Body of pancreas (tissue), 4 donors: Measurements from ENCODE around the gene KLF7. TPM values are rescaled to one million over a fixed set of nuclear protein-coding genes. Genes with fewer than 3 reads are reported as not detected.

Experiments
- ATAC-seq: fragments of 150-250 bp; one replicate; pipeline ENCODE4 v1.9.1; 2016
- DNase-seq, 4 donors: peaks; one replicate each; pipeline ENCODE4 v3.0.0-alpha.2; 2019
- H3K27ac ChIP-seq, 4 donors: fragments of 200-600 bp; sonication (generic); 1 replicate in 3 of 4; 2 replicates in 1 of 4; pipeline versions ENCODE4 v1.5.1 to v1.6.1; 2016 to 2019; ENCODE audit warnings: mild to moderate bottlenecking in 1 of 4, mixed read lengths in 1 of 4, moderate library complexity in 1 of 4
- H3K27me3 ChIP-seq, 2 donors: fragments of 200-600 bp; sonication (generic); one replicate each; pipeline ENCODE4 v1.6.0; 2016; ENCODE audit warnings: mild to moderate bottlenecking in 1 of 2
- H3K36me3 ChIP-seq, 2 donors: fragments of 200-600 bp; sonication (generic); replicated peaks in 1 of 2; 2 replicates each; pipeline ENCODE4 v1.5.1; 2016; ENCODE audit warnings: low read depth in 2 of 2; ENCODE audit not compliant: insufficient read depth in 1 of 2
- H3K4me1 ChIP-seq: fragments of 200-600 bp; sonication (generic); one replicate; pipeline ENCODE4 v1.6.0; 2016
- H3K4me3 ChIP-seq, 2 donors: fragments of 200-600 bp; sonication (generic); 1 replicate in 1 of 2; 2 replicates in 1 of 2; pipeline ENCODE4 v1.5.1; 2016 to 2019
- H3K9me3 ChIP-seq, 3 donors: fragments of 200-600 bp; sonication (generic); 1 replicate in 2 of 3; 2 replicates in 1 of 3; pipeline ENCODE4 v1.5.1; 2016
- CTCF ChIP-seq, 7 experiments: fragments of 450-650 bp in 4 of 7; fragments of 200-600 bp in 3 of 7; sonication (generic) in 3 of 7; IDR thresholded peaks; one replicate each; pipeline ENCODE4 v1.5.1; 2016 to 2019; ENCODE audit warnings: antibody characterized with exemption in 7 of 7
- POLR2A ChIP-seq, 3 donors: fragments of 450-650 bp; IDR thresholded peaks; one replicate each; pipeline ENCODE4 v1.6.1; 2016; ENCODE audit warnings: antibody characterized with exemption in 3 of 3, mild to moderate bottlenecking in 2 of 3
- WGBS, 2 donors: methylation state at CpG; one replicate each; pipeline ENCODE4 v1.1.5; 2017; 5-methylcytosine and 5-hydroxymethylcytosine counted together
- intact Hi-C: fragments of 100-400 bp; cut with DNase I; formaldehyde crosslinking; loops from one replicate; pipeline ENCODE4 v1.15.1; 2023
- total RNA-seq, 2 donors: library from RNA; depleted of rRNA; stranded (reverse); fragments of >200 nt; gene quantifications; one replicate each; pipeline ENCODE4 v1.1.0, GENCODE V29; 2016

Gene KLF7
- total RNA-seq, 2 donors from 2014 or later = 4.6 to 9.3 TPM

GRCh38 chr2:207194028-207194427, 28.3 kb upstream of the KLF7 start:
- TF ChIP-seq CTCF (IDR thresholded peaks at IDR 0.05) (no peak), POLR2A (IDR thresholded peaks at IDR 0.05) (no peak)
- WGBS, 2 donors = 48 to 67% methylated on average over 2 of the region's 2 CpGs
- Histone ChIP-seq H3K4me3 (no peak overlapping the region), H3K36me3 (no peaks in the 10 kb centered on the region), H3K27ac (no peak overlapping the region), H3K27me3 (no peaks in the 10 kb centered on the region), H3K9me3 (no peaks in the 10 kb centered on the region), H3K4me1 (peaks cover 2% of the 10 kb centered on the region)
- intact Hi-C loops = no loop called here
- no peak for DNase-seq
- no peak for ATAC-seq

GRCh38 chr2:207188626-207189419, 23.1 kb upstream of the KLF7 start:
- DNase-seq = peak in 1 of 4 donors; percentile 17
- H3K27ac ChIP-seq = peak overlapping the region in 1 of 4 donors; percentile 27
- H3K4me1 ChIP-seq = peaks cover 11% of the 10 kb centered on the region
- 50 to 54% methylated on average over 3 of the region's 3 CpGs for WGBS, 2 donors
- intact Hi-C loops = no loop called here
- TF ChIP-seq CTCF (IDR thresholded peaks at IDR 0.05) (no peak), POLR2A (IDR thresholded peaks at IDR 0.05) (no peak)
- H3K9me3 ChIP-seq = no peaks in the 10 kb centered on the region
- H3K4me3 ChIP-seq = no peak overlapping the region
- peak; percentile 84 for ATAC-seq
- H3K27me3 ChIP-seq = no peaks in the 10 kb centered on the region
- no peaks in the 10 kb centered on the region for H3K36me3 ChIP-seq

- Histone ChIP-seq H3K4me1 (peaks cover 11% of the 10 kb centered on the region), H3K9me3 (no peaks in the 10 kb centered on the region), H3K4me3 (no peak overlapping the region), H3K27ac (no peak overlapping the region), H3K27me3 (no peaks in the 10 kb centered on the region), H3K36me3 (no peaks in the 10 kb centered on the region)
- intact Hi-C loops = no loop called here
- DNase-seq = no peak
- no peak for ATAC-seq
- TF ChIP-seq CTCF (IDR thresholded peaks at IDR 0.05) = no peak
- TF ChIP-seq POLR2A (IDR thresholded peaks at IDR 0.05) = no peak
- 73 to 84% methylated on average over 5 to 6 of the region's 6 CpGs for WGBS, 2 donors
Observed at GRCh38 chr2:207185372-207185771, 19.6 kb upstream of the KLF7 start.

- Histone ChIP-seq H3K27me3 (no peaks in the 10 kb centered on the region), H3K9me3 (no peaks in the 10 kb centered on the region), H3K27ac (no peak overlapping the region), H3K4me3 (no peak overlapping the region), H3K4me1 (peaks cover 11% of the 10 kb centered on the region), H3K36me3 (no peaks in the 10 kb centered on the region)
- intact Hi-C loops = no loop called here
- TF ChIP-seq POLR2A (IDR thresholded peaks at IDR 0.05) (no peak), CTCF (IDR thresholded peaks at IDR 0.05) (no peak)
- DNase-seq = no peak
- 52 to 67% methylated on average over 5 of the region's 5 CpGs for WGBS, 2 donors
- no peak for ATAC-seq
Observed at GRCh38 chr2:207184768-207185167, 19.0 kb upstream of the KLF7 start.

- no peaks in the 10 kb centered on the region for H3K36me3 ChIP-seq
- TF ChIP-seq POLR2A (IDR thresholded peaks at IDR 0.05) (no peak), CTCF (IDR thresholded peaks at IDR 0.05) (no peak)
- ATAC-seq = no peak
- no peak overlapping the region for H3K4me3 ChIP-seq
- WGBS, 2 donors = 94% methylated on average over 2 of the region's 2 CpGs
- DNase-seq = no peak
- no peak overlapping the region for H3K27ac ChIP-seq
- intact Hi-C loops = no loop called here
- no peaks in the 10 kb centered on the region for H3K27me3 ChIP-seq
- no peaks in the 10 kb centered on the region for H3K9me3 ChIP-seq
- peaks cover 11% of the 10 kb centered on the region for H3K4me1 ChIP-seq
Observed at GRCh38 chr2:207184348-207184747, 18.6 kb upstream of the KLF7 start.
